HCT116 (cell line): ENCODE measurements around the gene TRAF3. TPM values are rescaled to one million over a fixed set of nuclear protein-coding genes. Genes with fewer than 3 reads are reported as not detected.

Experiments
- ATAC-seq: fragments of 200-7000 bp; cut with Tn5 transposase; 2 replicates; pipeline ENCODE4 v1.9.1; 2020; ENCODE audit warnings: mild to moderate bottlenecking, moderate library complexity
- BruUV-seq: library from RNA; stranded (reverse); fragments of 400-500 nt; replicated peaks from 2 replicates; lab custom pipeline; 2021; lab: Mats Ljungman, UMichigan
- CTCF ChIA-PET: fragments of 300-600 bp; sonication (Branson Sonifier 250); formaldehyde crosslinking; loops from one replicate; lab custom pipeline; 2021; ENCODE audit warnings: antibody characterized with exemption; lab: Charles Lee
- POLR2A ChIA-PET: fragments of 300-600, 350-600 bp; sonication (Branson Sonifier 250); formaldehyde crosslinking; loops from one replicate; lab custom pipeline; 2021; ENCODE audit warnings: antibody characterized with exemption; lab: Charles Lee
- RAD21 ChIA-PET, 2 experiments: fragments of 300-600 bp; sonication (Branson Sonifier 250); formaldehyde crosslinking; loops; one replicate each; lab custom pipeline; 2023; ENCODE audit warnings: low total read pairs in 2 of 2; ENCODE audit not compliant: uncharacterized antibody in 2 of 2, unreplicated experiment in 2 of 2, low non-redundant PET in 1 of 2; lab: Charles Lee
- DNase-seq: peaks from one replicate; pipeline ENCODE4 v3.0.0-alpha.2; 2010; ENCODE audit warnings: low read depth, low spot score
- H2AFZ ChIP-seq: fragments of 200-600 bp; shearing (Covaris generic), sonication (generic); 2 replicates; pipeline ENCODE4 v1.6.1; 2017; ENCODE audit warnings: low read depth, mixed run types, mixed read lengths, antibody characterized with exemption, low read length; ENCODE audit not compliant: poor library complexity, severe bottlenecking
- H3K27ac ChIP-seq: 2 replicates; pipeline ENCODE4 v1.5.1; 2012; ENCODE audit warnings: low read depth, low read length
- H3K27me3 ChIP-seq: fragments of 200-600 bp; sonication (generic); 2 replicates; pipeline ENCODE4 v1.6.1; 2016; ENCODE audit warnings: mixed run types, low read length, mixed read lengths; ENCODE audit not compliant: insufficient read depth
- H3K36me3 ChIP-seq, 2 experiments: fragments of 200-500 bp in 1 of 2; fragments of 200-600 bp in 1 of 2; sonication (Bioruptor generic) in 1 of 2; sonication (generic) in 1 of 2; 2 replicates each; pipeline versions ENCODE4 v1.5.1 to v1.6.1; 2014 to 2016; ENCODE audit warnings: low read length in 2 of 2, inconsistent platforms in 1 of 2, mixed read lengths in 1 of 2, mixed run types in 1 of 2; ENCODE audit not compliant: insufficient read depth in 2 of 2, control insufficient read depth in 1 of 2
- H3K4me1 ChIP-seq, 2 experiments: fragments of 200-600 bp in 1 of 2; sonication (generic) in 1 of 2; 2 replicates each; pipeline versions ENCODE4 v1.5.1 to v1.6.1; 2012 to 2017; ENCODE audit warnings: low read length in 2 of 2, inconsistent platforms in 1 of 2, mild to moderate bottlenecking in 1 of 2, mixed read lengths in 1 of 2, mixed run types in 1 of 2, moderate library complexity in 1 of 2; ENCODE audit not compliant: insufficient read depth in 2 of 2, control insufficient read depth in 1 of 2
- H3K4me2 ChIP-seq: fragments of 200-600 bp; sonication (generic); 2 replicates; pipeline ENCODE4 v1.6.1; 2017; ENCODE audit warnings: mixed run types, low read length, mixed read lengths
- H3K4me3 ChIP-seq, 2 experiments: fragments of 200-600 bp in 1 of 2; sonication (generic) in 1 of 2; replicated peaks in 1 of 2; 2 replicates each; pipeline ENCODE4 v1.5.1; 2011 to 2016; ENCODE audit warnings: low read length in 2 of 2, control low read depth in 1 of 2, low read depth in 1 of 2, mild to moderate bottlenecking in 1 of 2, mixed read lengths in 1 of 2, mixed run types in 1 of 2
- H3K79me2 ChIP-seq: fragments of 200-600 bp; sonication (generic); 2 replicates; pipeline ENCODE4 v1.6.1; 2017; ENCODE audit warnings: mild to moderate bottlenecking, mixed run types, low read length, moderate library complexity, mixed read lengths; ENCODE audit not compliant: insufficient read depth
- H3K9ac ChIP-seq: fragments of 200-600 bp; sonication (generic); 2 replicates; pipeline ENCODE4 v1.6.1; 2016; ENCODE audit warnings: low read length, mixed read lengths
- H3K9me2 ChIP-seq: fragments of 200-600 bp; sonication (generic), shearing (Covaris generic); 2 replicates; pipeline ENCODE4 v1.6.1; 2017; ENCODE audit warnings: mixed run types, mild to moderate bottlenecking, moderate library complexity; ENCODE audit not compliant: insufficient read depth
- H3K9me3 ChIP-seq, 2 experiments: fragments of 200-500 bp in 1 of 2; fragments of 200-600 bp in 1 of 2; sonication (Bioruptor generic) in 1 of 2; sonication (generic) in 1 of 2; 2 replicates each; pipeline ENCODE4 v1.6.1; 2014 to 2017; ENCODE audit warnings: low read length in 2 of 2, mixed read lengths in 2 of 2, inconsistent platforms in 1 of 2, low read depth in 1 of 2, mild to moderate bottlenecking in 1 of 2, mixed run types in 1 of 2, moderate library complexity in 1 of 2; ENCODE audit not compliant: control insufficient read depth in 1 of 2, insufficient read depth in 1 of 2
- H4K20me1 ChIP-seq: fragments of 200-600 bp; sonication (generic), shearing (Covaris generic); 2 replicates; pipeline ENCODE4 v1.6.1; 2017; ENCODE audit warnings: mixed run types, mild to moderate bottlenecking, moderate library complexity; ENCODE audit not compliant: insufficient read depth
- CTCF ChIP-seq, 3 experiments: fragments of 200-600 bp in 1 of 3; sonication (generic) in 1 of 3; IDR thresholded peaks in 2 of 3; conservative IDR thresholded peaks in 1 of 3; 2 replicates each; pipeline ENCODE4 v1.5.1; 2012 to 2017; ENCODE audit warnings: low read depth in 2 of 3, low read length in 2 of 3, antibody characterized with exemption in 1 of 3, borderline replicate concordance in 1 of 3, control low read depth in 1 of 3, mild to moderate bottlenecking in 1 of 3, mixed read lengths in 1 of 3, mixed run types in 1 of 3, moderate library complexity in 1 of 3; ENCODE audit not compliant: insufficient read depth in 1 of 3
- EZH2phosphoT487 ChIP-seq: fragments of 200-600 bp; IDR thresholded peaks from 2 replicates; pipeline ENCODE4 v1.6.1; 2018; ENCODE audit warnings: antibody characterized with exemption, borderline replicate concordance
- FOSL1 ChIP-seq: IDR thresholded peaks from 2 replicates; pipeline ENCODE4 v1.6.1; 2012; ENCODE audit warnings: low read depth
- MAX ChIP-seq: IDR thresholded peaks from 2 replicates; pipeline ENCODE4 v1.6.1; 2012
- POLR2A ChIP-seq: IDR thresholded peaks from 2 replicates; pipeline ENCODE4 v1.7.0; 2011; ENCODE audit warnings: borderline replicate concordance; ENCODE audit not compliant: insufficient read depth, insufficient read length; ENCODE audit errors: extremely low read depth
- POLR2AphosphoS5 ChIP-seq: IDR thresholded peaks from 2 replicates; pipeline ENCODE4 v1.6.1; 2011; ENCODE audit warnings: mild to moderate bottlenecking, low read depth, low read length, moderate library complexity
- RAD21 ChIP-seq: IDR thresholded peaks from 2 replicates; pipeline ENCODE4 v1.6.1; 2012; ENCODE audit warnings: low read depth, mild to moderate bottlenecking
- REST ChIP-seq: IDR thresholded peaks from 2 replicates; pipeline ENCODE4 v1.6.1; 2012; ENCODE audit warnings: low read depth
- SP1 ChIP-seq: IDR thresholded peaks from 2 replicates; pipeline ENCODE4 v1.6.1; 2012; ENCODE audit warnings: low read depth
- ZBTB33 ChIP-seq: IDR thresholded peaks from 2 replicates; pipeline ENCODE4 v1.6.1; 2011; ENCODE audit warnings: mild to moderate bottlenecking, low read length, moderate library complexity; ENCODE audit not compliant: insufficient replicate concordance; ENCODE audit errors: extremely low read depth
- ZFX ChIP-seq: fragments of 450-650 bp; IDR thresholded peaks from 2 replicates; pipeline ENCODE4 v1.6.1; 2017
- ZNF274 ChIP-seq: fragments of 200-500 bp; sonication (Bioruptor generic); IDR thresholded peaks from 2 replicates; pipeline ENCODE4 v1.6.1; 2014; ENCODE audit warnings: mild to moderate bottlenecking, low read depth, low read length, inconsistent platforms
- intact Hi-C: fragments of 100-400 bp; cut with micrococcal nuclease; formaldehyde crosslinking; loops from 2 replicates; pipeline ENCODE4 v1.10.0; 2022
- total RNA-seq: library from RNA; stranded (reverse); gene quantifications from one replicate; pipeline ENCODE4 v1.2.1, GENCODE V29; 2021; ENCODE audit not compliant: unreplicated experiment

The TRAF3 gene
- total RNA-seq, 1 experiment from 2014 or later: 32.1 TPM

- no peak overlapping the region for H3K9ac ChIP-seq
- DNase-seq (no peak), ATAC-seq (no peak)
- no peaks in the 10 kb centered on the region; a peak in 1 of 4 replicates for H3K36me3 ChIP-seq
- intact Hi-C loops: no loop called here
- ChIA-PET POLR2A (no interaction called here), RAD21 (no interaction called here), CTCF (no interaction called here)
- peaks cover 78% of the 10 kb centered on the region for H3K79me2 ChIP-seq
- H2AFZ ChIP-seq: no peak overlapping the region
- H3K27me3 ChIP-seq: no peaks in the 10 kb centered on the region
- H3K4me3 ChIP-seq: no peak overlapping the region
- peaks cover 6% of the 10 kb centered on the region for H4K20me1 ChIP-seq
- peaks cover 0 to 11% of the 10 kb centered on the region in 2 experiments; a peak in 2 of 4 replicates for H3K4me1 ChIP-seq
- BruUV-seq: no TSS peak
- H3K9me2 ChIP-seq: no peaks in the 10 kb centered on the region
- H3K4me2 ChIP-seq: no peak overlapping the region
- H3K9me3 ChIP-seq: no peaks in the 10 kb centered on the region
- TF ChIP-seq ZNF274: no peak
- H3K27ac ChIP-seq: no peak overlapping the region
Measured at GRCh38 chr14:102828151-102828550, 50.9 kb downstream of the TRAF3 start.

GRCh38 chr14:102829016-102829548, 51.8 kb downstream of the TRAF3 start:
- intact Hi-C loops: no loop called here
- ChIA-PET CTCF (no interaction called here), RAD21 (no interaction called here), POLR2A (no interaction called here)
- Histone ChIP-seq H3K4me1 (peaks cover 0 to 10% of the 10 kb centered on the region in 2 experiments; a peak in 2 of 4 replicates), H3K4me2 (no peak overlapping the region), H4K20me1 (peaks cover 6% of the 10 kb centered on the region), H3K9me2 (no peaks in the 10 kb centered on the region), H3K27ac (no peak overlapping the region), H3K9ac (no peak overlapping the region), H3K4me3 (no peak overlapping the region), H3K9me3 (no peaks in the 10 kb centered on the region), H2AFZ (no peak overlapping the region), H3K27me3 (no peaks in the 10 kb centered on the region), H3K79me2 (peaks cover 69% of the 10 kb centered on the region), H3K36me3 (no peaks in the 10 kb centered on the region; a peak in 2 of 4 replicates)
- DNase-seq (no peak), ATAC-seq (no peak)
- no TSS peak for BruUV-seq
- TF ChIP-seq SP1 (no peak), CTCF (IDR thresholded peaks at IDR 0.05 in 2 of 3, conservative IDR thresholded peaks at IDR 0.05 in 1 of 3; ENCODE audit: borderline replicate concordance in 1 of 3, insufficient read depth in 1 of 3, low read depth in 2 of 3, low read length in 2 of 3) (no peak), ZNF274 (no peak), EZH2phosphoT487 (no peak), POLR2A (no peak), ZBTB33 (no peak), MAX (no peak), POLR2AphosphoS5 (no peak), REST (no peak), RAD21 (no peak), ZFX (no peak), FOSL1 (no peak)
